DMS 273 (cell line): ENCODE data around the gene SS18L1.

ENCODE experiments used
- DNase-seq: peaks from one replicate; lab custom pipeline; 2025; ENCODE audit not compliant: unreplicated experiment; lab: John Stamatoyannopoulos, UW

The SS18L1 gene

GRCh38 chr20:62222972-62223371 lies 79.4 kb downstream of the SS18L1 start:
- no peak for DNase-seq

GRCh38 chr20:62223571-62223970 lies 80.0 kb downstream of the SS18L1 start:
- no peak for DNase-seq

- no peak for DNase-seq
These were observed 80.7 kb downstream of the SS18L1 start for GRCh38 chr20:62224113-62224855.

GRCh38 chr20:62225026-62225425 lies 81.5 kb downstream of the SS18L1 start:
- DNase-seq: no peak

- DNase-seq: no peak
These were observed 82.5 kb downstream of the SS18L1 start for GRCh38 chr20:62225820-62226635.

GRCh38 chr20:62226707-62227590 lies 83.4 kb downstream of the SS18L1 start:
- DNase-seq: no peak

GRCh38 chr20:62227591-62227976 lies 84.0 kb downstream of the SS18L1 start:
- no peak for DNase-seq

- DNase-seq: peak; percentile 63
These were observed 84.7 kb downstream of the SS18L1 start for GRCh38 chr20:62227977-62228958.

- DNase-seq: no peak
These were observed 85.5 kb downstream of the SS18L1 start for GRCh38 chr20:62228982-62229545.

- DNase-seq: no peak
These were observed 86.1 kb downstream of the SS18L1 start for GRCh38 chr20:62229667-62230066.

GRCh38 chr20:62230276-62230675 lies 86.7 kb downstream of the SS18L1 start:
- no peak for DNase-seq

- DNase-seq: no peak
These were observed 87.1 kb downstream of the SS18L1 start for GRCh38 chr20:62230696-62231095.

- DNase-seq: no peak
These were observed 87.7 kb downstream of the SS18L1 start for GRCh38 chr20:62231292-62231691.
